A673 (cell line): Measurements from ENCODE around the gene RAPGEF4. TPM values are rescaled to one million over a fixed set of nuclear protein-coding genes. Genes with fewer than 3 reads are reported as not detected.

Experiments used
- BruUV-seq: library from RNA; stranded (reverse); fragments of 400-500 nt; replicated peaks from 2 replicates; lab custom pipeline; 2021; lab: Mats Ljungman, UMichigan
- CTCF ChIA-PET: fragments of 300-600 bp; sonication (Branson Sonifier 250); formaldehyde crosslinking; loops from one replicate; lab custom pipeline; 2022; ENCODE audit warnings: antibody characterized with exemption; lab: Charles Lee
- POLR2A ChIA-PET: fragments of 300-600 bp; sonication (Branson Sonifier 250); formaldehyde crosslinking; loops from one replicate; lab custom pipeline; 2022; ENCODE audit warnings: antibody characterized with exemption; ENCODE audit not compliant: low non-redundant PET; lab: Charles Lee
- DNase-seq: peaks from one replicate; pipeline ENCODE4 v3.0.0-alpha.2; 2015; ENCODE audit warnings: low spot score
- H3K27ac ChIP-seq: fragments of 200-600 bp; sonication (generic); 2 replicates; pipeline ENCODE4 v1.5.1; 2016; ENCODE audit warnings: mixed run types, low read depth, mild to moderate bottlenecking, mixed read lengths, antibody characterized with exemption, low read length; ENCODE audit not compliant: poor library complexity, severe bottlenecking
- H3K27me3 ChIP-seq: fragments of 200-600 bp; sonication (generic); replicated peaks from 2 replicates; pipeline ENCODE4 v1.6.1; 2017; ENCODE audit warnings: mixed run types, low read depth, mild to moderate bottlenecking, mixed read lengths, antibody characterized with exemption, low read length; ENCODE audit not compliant: insufficient read depth, poor library complexity
- H3K36me3 ChIP-seq: fragments of 200-600 bp; sonication (generic); 2 replicates; pipeline ENCODE4 v1.6.1; 2016; ENCODE audit warnings: mixed run types, mild to moderate bottlenecking, mixed read lengths, antibody characterized with exemption, low read length; ENCODE audit not compliant: insufficient read depth, poor library complexity, severe bottlenecking
- H3K4me1 ChIP-seq: fragments of 200-600 bp; sonication (generic); 2 replicates; pipeline ENCODE4 v1.6.1; 2017; ENCODE audit warnings: mixed run types, mild to moderate bottlenecking, mixed read lengths, antibody characterized with exemption, low read length; ENCODE audit not compliant: insufficient read depth, poor library complexity, severe bottlenecking
- H3K4me3 ChIP-seq: fragments of 200-600 bp; sonication (generic); 2 replicates; pipeline ENCODE4 v1.5.1; 2016; ENCODE audit warnings: low read depth, mixed run types, mild to moderate bottlenecking, mixed read lengths, low read length; ENCODE audit not compliant: poor library complexity, severe bottlenecking
- H3K9me3 ChIP-seq: fragments of 200-600 bp; sonication (generic); 2 replicates; pipeline ENCODE4 v1.6.1; 2016; ENCODE audit warnings: mixed run types, low read depth, mild to moderate bottlenecking, mixed read lengths, antibody characterized with exemption, low read length; ENCODE audit not compliant: poor library complexity, severe bottlenecking
- CTCF ChIP-seq: fragments of 300-800, 200-600 bp; sonication (generic); conservative IDR thresholded peaks from 2 replicates; pipeline ENCODE4 v1.5.1; 2017; ENCODE audit warnings: low read depth, mild to moderate bottlenecking, antibody characterized with exemption, low read length, moderate library complexity, mixed read lengths
- EZH2 ChIP-seq: fragments of 200-600 bp; sonication (generic); IDR thresholded peaks from 2 replicates; pipeline ENCODE4 v1.6.1; 2017; ENCODE audit warnings: borderline replicate concordance, low read depth, mild to moderate bottlenecking, mixed read lengths, antibody characterized with exemption, low read length; ENCODE audit not compliant: poor library complexity, severe bottlenecking
- intact Hi-C: fragments of 100-400 bp; cut with micrococcal nuclease; formaldehyde crosslinking; loops from one replicate; pipeline ENCODE4 v1.10.0; 2022; ENCODE audit not compliant: unreplicated experiment
- total RNA-seq: library from RNA; stranded (reverse); gene quantifications from 2 replicates; pipeline ENCODE4 v1.2.3, GENCODE V29; 2021

Gene RAPGEF4
- total RNA-seq, 1 experiment from 2014 or later, result 0.26 TPM

DNA sequence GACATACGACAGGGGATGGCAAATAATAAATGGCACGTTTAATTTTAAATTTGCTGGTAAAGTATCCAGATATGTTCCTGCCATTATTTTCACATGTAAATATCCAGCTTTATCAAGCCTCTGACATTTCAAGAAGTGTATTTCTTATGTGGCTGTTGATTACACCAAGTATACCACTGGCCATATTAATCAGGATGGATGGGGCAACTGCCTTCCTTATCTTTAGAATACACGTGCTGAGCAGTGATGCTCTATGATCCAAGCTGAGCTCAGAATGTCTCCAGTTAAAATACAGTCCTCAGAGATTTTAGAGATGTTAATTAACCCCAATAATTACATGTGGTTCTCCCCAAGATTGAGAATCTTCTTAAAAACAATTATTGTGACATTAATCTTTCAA is 38.3 kb upstream of the RAPGEF4 start:
- H3K27ac ChIP-seq, result no peak overlapping the region
- intact Hi-C loops, result no loop called here
- ChIA-PET CTCF (no interaction called here), POLR2A (no interaction called here)
- peaks cover 3% of the 10 kb centered on the region for H3K4me1 ChIP-seq
- no peak overlapping the region for H3K4me3 ChIP-seq
- H3K27me3 ChIP-seq, result no peaks in the 10 kb centered on the region
- no peaks in the 10 kb centered on the region for H3K36me3 ChIP-seq
- BruUV-seq, result no TSS peak
- H3K9me3 ChIP-seq, result no peaks in the 10 kb centered on the region
- DNase-seq, result no peak
- TF ChIP-seq EZH2 (no peak), CTCF (no peak)

- TF ChIP-seq CTCF (no peak), EZH2 (no peak)
- POLR2A ChIA-PET, result interaction anchor here (0.5 kb wide), 1 partner anchor 423 kb away, joined by 3 read pairs; no protein-coding TSS in a partner anchor
- H3K27me3 ChIP-seq, result no peaks in the 10 kb centered on the region
- CTCF ChIA-PET, result interaction anchor here (0.6 kb wide), 1 partner anchor 13 kb away, joined by 4 read pairs; no protein-coding TSS in a partner anchor
- H3K9me3 ChIP-seq, result no peaks in the 10 kb centered on the region
- H3K27ac ChIP-seq, result no peak overlapping the region
- no peak overlapping the region for H3K4me3 ChIP-seq
- peaks cover 3% of the 10 kb centered on the region for H3K4me1 ChIP-seq
- no TSS peak for BruUV-seq
- peak; percentile 58 for DNase-seq
- intact Hi-C loops, result no loop called here
- no peaks in the 10 kb centered on the region for H3K36me3 ChIP-seq
Observed at GRCh38 chr2:172698041-172698863, 37.4 kb upstream of the RAPGEF4 start.

GRCh38 chr2:172701250-172701649 is 34.4 kb upstream of the RAPGEF4 start:
- BruUV-seq, result no TSS peak
- ChIA-PET CTCF (no interaction called here), POLR2A (no interaction called here)
- Histone ChIP-seq H3K4me3 (no peak overlapping the region), H3K4me1 (no peaks in the 10 kb centered on the region), H3K9me3 (no peaks in the 10 kb centered on the region), H3K36me3 (no peaks in the 10 kb centered on the region), H3K27ac (no peak overlapping the region), H3K27me3 (peaks cover 10% of the 10 kb centered on the region)
- no peak for TF ChIP-seq EZH2
- no peak for TF ChIP-seq CTCF
- DNase-seq, result no peak
- intact Hi-C loops, result no loop called here
